H1 (cell line): ENCODE data around the gene TMEM150A.
"Not testable (repeated sequence)": the region's sequence is repeated elsewhere in the genome, so short reads cannot be mapped to it uniquely, and the experiment has no call there.

Source experiments
- CTCF ChIP-seq, 3 experiments: IDR thresholded peaks; 1 replicate in 2 of 3; 2 replicates in 1 of 3; pipeline versions ENCODE4 v1.5.1 to v1.6.1; 2011; ENCODE audit warnings: low read length in 3 of 3, mild to moderate bottlenecking in 3 of 3, inconsistent platforms in 2 of 3, low read depth in 1 of 3, moderate library complexity in 1 of 3; ENCODE audit not compliant: insufficient read depth in 1 of 3; ENCODE audit errors: control extremely low read depth in 1 of 3
- EGR1 ChIP-seq: IDR thresholded peaks from 2 replicates; pipeline ENCODE4 v1.6.1; 2011; ENCODE audit warnings: low read depth, low read length, borderline replicate concordance
- EP300 ChIP-seq, 2 experiments: IDR thresholded peaks; 1 replicate in 1 of 2; 2 replicates in 1 of 2; pipeline ENCODE4 v1.6.1; 2011 to 2012; ENCODE audit warnings: low read depth in 2 of 2, low read length in 2 of 2, mild to moderate bottlenecking in 2 of 2, borderline replicate concordance in 1 of 2, inconsistent platforms in 1 of 2, moderate library complexity in 1 of 2
- EZH2 ChIP-seq: fragments of 200-600 bp; sonication (generic); IDR thresholded peaks from 2 replicates; pipeline ENCODE4 v1.7.1; 2012; ENCODE audit warnings: low read depth, mild to moderate bottlenecking, moderate library complexity, low read length, inconsistent platforms; ENCODE audit not compliant: severe bottlenecking
- HDAC2 ChIP-seq, 2 experiments: fragments of 300-600 bp in 1 of 2; sonication (generic) in 1 of 2; IDR thresholded peaks; 2 replicates each; pipeline ENCODE4 v1.6.1; 2011 to 2012; ENCODE audit warnings: low read depth in 2 of 2, low read length in 2 of 2, mild to moderate bottlenecking in 2 of 2, moderate library complexity in 2 of 2, borderline replicate concordance in 1 of 2, inconsistent platforms in 1 of 2
- POLR2A ChIP-seq, 2 experiments: IDR thresholded peaks; 1 replicate in 1 of 2; 2 replicates in 1 of 2; pipeline ENCODE4 v1.6.1; 2011; ENCODE audit warnings: low read depth in 2 of 2, low read length in 2 of 2, mild to moderate bottlenecking in 2 of 2; ENCODE audit errors: control extremely low read depth in 1 of 2
- POLR2AphosphoS5 ChIP-seq: IDR thresholded peaks from 2 replicates; pipeline ENCODE4 v1.6.1; 2011; ENCODE audit warnings: low read depth, low read length
- YY1 ChIP-seq: IDR thresholded peaks from 2 replicates; pipeline ENCODE4 v1.6.1; 2011; ENCODE audit warnings: low read depth, mild to moderate bottlenecking, low read length

- TF ChIP-seq CTCF (IDR thresholded peaks at IDR 0.05; ENCODE audit: control extremely low read depth in 1 of 3, insufficient read depth in 1 of 3, low read depth in 1 of 3, low read length in 3 of 3); POLR2AphosphoS5; POLR2A (IDR thresholded peaks at IDR 0.05; ENCODE audit: control extremely low read depth in 1 of 2, low read depth in 2 of 2, low read length in 2 of 2); HDAC2 (IDR thresholded peaks at IDR 0.05; ENCODE audit: borderline replicate concordance in 1 of 2, low read depth in 2 of 2, low read length in 2 of 2); EZH2; YY1; EGR1; EP300 (IDR thresholded peaks at IDR 0.05; ENCODE audit: borderline replicate concordance in 1 of 2, low read depth in 2 of 2, low read length in 2 of 2): not testable (repeated sequence)
These were observed 10.2 kb downstream of the TMEM150A start for GRCh38 chr2:85592299-85592698.
